Astrocyte (in vitro differentiated cells and primary cell): Measurements from ENCODE around the gene PLEK2. TPM values are rescaled to one million over a fixed set of nuclear protein-coding genes. Genes with fewer than 3 reads are reported as not detected.

Source experiments
- DNase-seq: peaks from one replicate; pipeline ENCODE4 v3.0.0-alpha.2; 2010; ENCODE audit warnings: low read depth
- FAIRE-seq: peaks from 2 replicates; lab custom pipeline; 2011; peaks lifted over from hg19 to GRCh38; lab: Jason Lieb, UNC
- H2AFZ ChIP-seq: 2 replicates; pipeline ENCODE4 v1.6.0; 2012; ENCODE audit warnings: low read depth, low read length, inconsistent platforms
- H3K27ac ChIP-seq: 2 replicates; pipeline ENCODE4 v1.5.1; 2011; ENCODE audit warnings: low read depth, low read length, inconsistent platforms
- H3K27me3 ChIP-seq: 2 replicates; pipeline ENCODE4 v1.6.0; 2011; ENCODE audit warnings: low read length, inconsistent platforms; ENCODE audit not compliant: insufficient read depth
- H3K36me3 ChIP-seq: 2 replicates; pipeline ENCODE4 v1.5.1; 2011; ENCODE audit warnings: low read length, inconsistent platforms; ENCODE audit not compliant: insufficient read depth
- H3K4me1 ChIP-seq: 2 replicates; pipeline ENCODE4 v1.5.1; 2011; ENCODE audit warnings: low read length, inconsistent platforms; ENCODE audit not compliant: insufficient read depth
- H3K4me2 ChIP-seq: 2 replicates; pipeline ENCODE4 v1.6.0; 2012; ENCODE audit warnings: low read length, inconsistent platforms
- H3K4me3 ChIP-seq: 2 replicates; pipeline ENCODE4 v1.5.1; 2011; ENCODE audit warnings: low read depth, mild to moderate bottlenecking, low read length, inconsistent platforms; ENCODE audit not compliant: insufficient read depth
- H3K79me2 ChIP-seq: 2 replicates; pipeline ENCODE4 v1.6.0; 2012; ENCODE audit warnings: mild to moderate bottlenecking, low read length, inconsistent platforms; ENCODE audit not compliant: insufficient read depth
- H3K9ac ChIP-seq: 2 replicates; pipeline ENCODE4 v1.6.0; 2012; ENCODE audit warnings: mild to moderate bottlenecking, low read length, inconsistent platforms
- H3K9me3 ChIP-seq: 2 replicates; pipeline ENCODE4 v1.5.1; 2012; ENCODE audit warnings: low read depth, mild to moderate bottlenecking, low read length, inconsistent platforms; ENCODE audit not compliant: insufficient read depth
- H4K20me1 ChIP-seq: 2 replicates; pipeline ENCODE4 v1.6.0; 2012; ENCODE audit warnings: low read length, inconsistent platforms; ENCODE audit not compliant: insufficient read depth
- H3K27ac Mint-ChIP-seq: one replicate; pipeline ENCODE4 v1.8.0; 2021; ENCODE audit warnings: mild to moderate bottlenecking, mixed read lengths; ENCODE audit not compliant: unreplicated experiment
- H3K27me3 Mint-ChIP-seq: one replicate; pipeline ENCODE4 v1.8.0; 2021; ENCODE audit warnings: low read depth, mixed read lengths; ENCODE audit not compliant: unreplicated experiment
- H3K36me3 Mint-ChIP-seq: one replicate; pipeline ENCODE4 v1.8.0; 2021; ENCODE audit warnings: low read depth, mixed read lengths; ENCODE audit not compliant: unreplicated experiment
- H3K4me1 Mint-ChIP-seq: one replicate; pipeline ENCODE4 v1.8.0; 2021; ENCODE audit warnings: low read depth, mixed read lengths; ENCODE audit not compliant: unreplicated experiment
- H3K4me3 Mint-ChIP-seq: one replicate; pipeline ENCODE4 v1.8.0; 2021; ENCODE audit warnings: mild to moderate bottlenecking, moderate library complexity, mixed read lengths; ENCODE audit not compliant: unreplicated experiment
- H3K9me3 Mint-ChIP-seq: one replicate; pipeline ENCODE4 v1.8.0; 2021; ENCODE audit warnings: mild to moderate bottlenecking, mixed read lengths; ENCODE audit not compliant: unreplicated experiment
- EZH2 ChIP-seq: IDR thresholded peaks from 2 replicates; pipeline ENCODE4 v1.6.1; 2012; ENCODE audit warnings: mild to moderate bottlenecking, low read length, inconsistent platforms; ENCODE audit not compliant: insufficient read depth
- total RNA-seq: library from RNA; stranded (reverse); gene quantifications from 2 replicates; pipeline ENCODE4 v1.2.1, GENCODE V29; 2021
- TF ChIP-seq, protein P1 (sequence below): IDR thresholded peaks from 2 replicates; pipeline ENCODE4 v1.5.1; 2011; ENCODE audit warnings: low read depth, mild to moderate bottlenecking, inconsistent platforms, low read length, moderate library complexity; ENCODE audit not compliant: insufficient read depth

PLEK2 gene
- total RNA-seq, 1 donor from 2014 or later: 1.3 TPM

DNA sequence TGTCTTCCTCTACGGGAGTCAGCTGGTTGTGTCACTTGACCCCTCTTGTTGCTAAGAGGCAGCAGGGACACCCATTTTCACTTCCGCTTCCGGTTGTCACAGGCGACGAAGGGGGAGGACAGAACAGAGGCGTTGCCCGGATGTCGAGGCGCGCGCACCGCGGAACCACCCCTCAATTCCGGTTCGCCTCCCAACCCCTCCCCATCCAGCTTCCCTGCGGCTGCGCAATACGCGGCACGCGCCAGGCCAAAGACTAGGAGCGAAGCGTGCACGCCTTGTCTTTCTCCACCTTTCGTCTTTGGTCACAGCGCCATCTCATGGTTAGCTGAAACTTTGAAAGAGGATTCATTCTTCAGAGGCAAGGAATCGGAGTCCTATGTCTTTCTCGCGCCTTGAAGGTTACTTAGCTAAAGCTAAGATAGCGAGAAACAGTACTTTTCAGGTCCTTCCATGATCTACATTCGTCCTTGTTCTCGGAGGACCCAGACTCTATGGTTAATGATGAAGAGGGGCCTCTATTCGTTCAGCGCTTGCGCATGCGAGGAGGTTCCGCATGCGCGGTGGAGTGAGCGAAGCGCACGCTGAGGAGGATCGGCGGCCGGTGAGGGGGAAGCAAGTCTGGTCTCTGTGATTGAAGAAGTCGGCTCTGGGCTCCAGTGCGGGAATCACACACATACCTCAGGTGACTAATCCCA is 52.0 kb downstream of the PLEK2 start, which contains the start of the genes ATP6V1D and EIF2S1:
Gene ATP6V1D (minus strand): TSS at position 30 of the 695 bp plus-strand sequence. CDS start 106 bp downstream, outside the sequence.
Gene EIF2S1 (plus strand): TSS at position 554 of the 695 bp plus-strand sequence. CDS start 4,440 bp downstream, outside the sequence.
- H3K79me2 ChIP-seq: peaks cover 94% of the 10 kb centered on the region
- H3K9me3 ChIP-seq: no peaks in the 10 kb centered on the region
- Mint-ChIP-seq H3K4me1 (peaks cover 24% of the 10 kb centered on the region), H3K4me3 (peak within 1 kb of the TSS; percentile 97), H3K9me3 (no peaks in the 10 kb centered on the region), H3K27ac (peak within 1 kb of the TSS; percentile 99), H3K36me3 (no peaks in the 10 kb centered on the region), H3K27me3 (no peaks in the 10 kb centered on the region)
- H3K36me3 ChIP-seq: peaks cover 8% of the 10 kb centered on the region
- peak within 1 kb of the TSS; percentile 99 for H3K27ac ChIP-seq
- H2AFZ ChIP-seq: peak within 1 kb of the TSS; percentile 100
- H3K4me1 ChIP-seq: peaks cover 23% of the 10 kb centered on the region
- peak within 1 kb of the TSS; percentile 96 for H3K4me2 ChIP-seq
- FAIRE-seq (peak; percentile 59), DNase-seq (peak; percentile 99)
- no peaks in the 10 kb centered on the region for H3K27me3 ChIP-seq
- peaks cover 81% of the 10 kb centered on the region for H4K20me1 ChIP-seq
- peak within 1 kb of the TSS; percentile 99 for H3K4me3 ChIP-seq
- peak within 1 kb of the TSS; percentile 98 for H3K9ac ChIP-seq
- no peak for TF ChIP-seq EZH2
- TF ChIP-seq, protein P1, sequence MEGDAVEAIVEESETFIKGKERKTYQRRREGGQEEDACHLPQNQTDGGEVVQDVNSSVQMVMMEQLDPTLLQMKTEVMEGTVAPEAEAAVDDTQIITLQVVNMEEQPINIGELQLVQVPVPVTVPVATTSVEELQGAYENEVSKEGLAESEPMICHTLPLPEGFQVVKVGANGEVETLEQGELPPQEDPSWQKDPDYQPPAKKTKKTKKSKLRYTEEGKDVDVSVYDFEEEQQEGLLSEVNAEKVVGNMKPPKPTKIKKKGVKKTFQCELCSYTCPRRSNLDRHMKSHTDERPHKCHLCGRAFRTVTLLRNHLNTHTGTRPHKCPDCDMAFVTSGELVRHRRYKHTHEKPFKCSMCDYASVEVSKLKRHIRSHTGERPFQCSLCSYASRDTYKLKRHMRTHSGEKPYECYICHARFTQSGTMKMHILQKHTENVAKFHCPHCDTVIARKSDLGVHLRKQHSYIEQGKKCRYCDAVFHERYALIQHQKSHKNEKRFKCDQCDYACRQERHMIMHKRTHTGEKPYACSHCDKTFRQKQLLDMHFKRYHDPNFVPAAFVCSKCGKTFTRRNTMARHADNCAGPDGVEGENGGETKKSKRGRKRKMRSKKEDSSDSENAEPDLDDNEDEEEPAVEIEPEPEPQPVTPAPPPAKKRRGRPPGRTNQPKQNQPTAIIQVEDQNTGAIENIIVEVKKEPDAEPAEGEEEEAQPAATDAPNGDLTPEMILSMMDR: peak; percentile 100

DNA sequence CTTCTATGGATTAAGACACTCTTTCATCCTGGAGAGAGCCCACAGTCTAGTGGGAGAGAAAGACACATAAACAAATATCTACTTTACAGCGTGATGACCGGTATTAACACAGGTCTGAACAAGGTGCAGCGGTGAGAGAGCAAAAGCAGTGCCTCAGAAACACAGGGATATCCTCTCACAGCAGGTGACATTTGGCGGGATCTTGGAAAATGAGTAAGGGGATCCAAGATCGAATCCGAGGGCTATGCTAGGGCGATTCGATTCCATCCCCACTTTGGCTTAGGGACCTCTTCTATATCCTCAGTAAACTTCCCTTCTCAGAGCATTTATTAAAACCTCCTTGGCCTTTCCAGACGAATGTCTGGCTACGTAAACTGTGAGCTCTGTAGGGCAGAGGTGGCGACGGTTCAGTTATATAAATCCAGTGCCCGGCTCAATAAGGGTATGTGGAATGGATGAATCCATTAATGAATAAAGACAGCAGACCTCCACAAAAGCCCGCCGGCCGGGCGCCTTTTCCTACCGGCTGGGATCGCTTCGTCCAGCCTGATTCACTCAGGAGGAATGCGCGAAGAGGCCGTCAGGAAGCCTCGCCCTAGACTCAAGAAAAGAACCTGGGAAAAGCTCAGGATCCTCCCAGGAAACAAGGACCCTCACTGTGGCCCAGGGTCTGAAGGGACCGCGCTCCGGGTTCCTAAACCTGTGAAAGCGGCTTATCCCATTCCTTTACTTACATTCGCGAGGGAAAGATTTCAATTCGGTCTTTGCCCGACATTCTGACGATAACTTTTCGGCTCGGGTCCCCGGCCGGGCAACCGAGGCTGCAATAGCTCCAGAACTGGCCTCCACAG is 52.8 kb downstream of the PLEK2 start:
- peaks cover 24% of the 10 kb centered on the region for H3K4me1 Mint-ChIP-seq
- H3K27ac Mint-ChIP-seq: peak overlapping the region; percentile 99
- H3K4me3 Mint-ChIP-seq: peak overlapping the region; percentile 97
- FAIRE-seq (no peak), DNase-seq (peak; percentile 52)
- no peaks in the 10 kb centered on the region for H3K27me3 Mint-ChIP-seq
- H3K9me3 ChIP-seq: no peaks in the 10 kb centered on the region
- H3K4me1 ChIP-seq: peaks cover 23% of the 10 kb centered on the region
- no peaks in the 10 kb centered on the region for H3K9me3 Mint-ChIP-seq
- peak overlapping the region; percentile 98 for H3K9ac ChIP-seq
- H3K36me3 Mint-ChIP-seq: no peaks in the 10 kb centered on the region
- TF ChIP-seq, protein P1: no peak
- TF ChIP-seq EZH2: no peak
- peak overlapping the region; percentile 99 for H3K27ac ChIP-seq
- peaks cover under 1% of the 10 kb centered on the region for H3K36me3 ChIP-seq
- no peaks in the 10 kb centered on the region for H3K27me3 ChIP-seq
- peak overlapping the region; percentile 74 for H2AFZ ChIP-seq
- H3K79me2 ChIP-seq: peaks cover 94% of the 10 kb centered on the region
- peaks cover 80% of the 10 kb centered on the region for H4K20me1 ChIP-seq
- peak overlapping the region; percentile 96 for H3K4me2 ChIP-seq
- H3K4me3 ChIP-seq: peak overlapping the region; percentile 99
